Fibroblast of villous mesenchyme (primary cell): ENCODE measurements around the gene AHNAK2. TPM values are rescaled to one million over a fixed set of nuclear protein-coding genes. Genes with fewer than 3 reads are reported as not detected.

Experiments used
- DNase-seq: peaks from one replicate; pipeline ENCODE4 v3.0.0-alpha.2; 2010; ENCODE audit warnings: low read depth
- H3K4me3 ChIP-seq: 2 replicates; pipeline ENCODE4 v1.5.1; 2011; ENCODE audit warnings: low read depth, mild to moderate bottlenecking, low read length
- CTCF ChIP-seq: IDR thresholded peaks from 2 replicates; pipeline ENCODE4 v1.5.1; 2012; ENCODE audit warnings: low read depth, mild to moderate bottlenecking, low read length; ENCODE audit not compliant: insufficient read depth
- total RNA-seq: library from RNA; depleted of rRNA; stranded (reverse); fragments of >200 nt; gene quantifications from 2 replicates; pipeline ENCODE4 v1.2.3, GENCODE V29; 2012

AHNAK2 gene
- total RNA-seq, 1 donor, result 32.4 TPM

GRCh38 chr14:104993808-104994591 lies 15.8 kb upstream of the AHNAK2 start:
- DNase-seq, result no peak
- no peak for TF ChIP-seq CTCF
- H3K4me3 ChIP-seq, result no peak overlapping the region

- no peak for DNase-seq
- no peak for TF ChIP-seq CTCF
- no peak overlapping the region for H3K4me3 ChIP-seq
Observed at GRCh38 chr14:104993306-104993705, 15.1 kb upstream of the AHNAK2 start.

GRCh38 chr14:104992501-104992900 lies 14.3 kb upstream of the AHNAK2 start:
- no peak for DNase-seq
- no peak for TF ChIP-seq CTCF
- H3K4me3 ChIP-seq, result no peak overlapping the region

- DNase-seq, result no peak
- TF ChIP-seq CTCF, result no peak
- H3K4me3 ChIP-seq, result no peak overlapping the region
Observed at GRCh38 chr14:104991896-104992230, 13.7 kb upstream of the AHNAK2 start.

GRCh38 chr14:104989951-104990303 lies 11.8 kb upstream of the AHNAK2 start:
- DNase-seq, result no peak
- H3K4me3 ChIP-seq, result no peak overlapping the region
- no peak for TF ChIP-seq CTCF

GRCh38 chr14:104989236-104989950 lies 11.2 kb upstream of the AHNAK2 start:
- no peak for DNase-seq
- H3K4me3 ChIP-seq, result no peak overlapping the region
- no peak for TF ChIP-seq CTCF
